ENCODE measurements around the gene TSHZ2. TPM values are rescaled to one million over a fixed set of nuclear protein-coding genes. Genes with fewer than 3 reads are reported as not detected.

Gene TSHZ2
- total RNA-seq, 2 experiments from 2014 or later: 8.1 to 9.2 TPM

GRCh38 chr20:53284256-53284655 is 312.1 kb downstream of the TSHZ2 start:
- ChIA-PET CTCF (interaction anchor here (1.3 kb wide), 1 partner anchor 11 kb away, joined by 3 read pairs; no protein-coding TSS in a partner anchor), POLR2A (no interaction called here)
- H3K27ac Mint-ChIP-seq: no peak overlapping the region
- H3K36me3 Mint-ChIP-seq (ENCODE audit: low read depth): no peaks in the 10 kb centered on the region
- no peaks in the 10 kb centered on the region for H3K4me1 Mint-ChIP-seq
- no peaks in the 10 kb centered on the region for H3K9me3 Mint-ChIP-seq
- DNase-seq: no peak
- no peaks in the 10 kb centered on the region for H3K27me3 Mint-ChIP-seq
- no peak overlapping the region for H3K4me3 Mint-ChIP-seq

- Mint-ChIP-seq H3K9me3 (no peaks in the 10 kb centered on the region), H3K27me3 (no peaks in the 10 kb centered on the region), H3K27ac (no peak overlapping the region), H3K36me3 (ENCODE audit: low read depth) (no peaks in the 10 kb centered on the region), H3K4me3 (no peak overlapping the region), H3K4me1 (no peaks in the 10 kb centered on the region)
- POLR2A ChIA-PET: no interaction called here
- no peak for DNase-seq
- CTCF ChIA-PET: no interaction called here
These were observed 312.5 kb downstream of the TSHZ2 start for GRCh38 chr20:53284696-53285095.

GRCh38 chr20:53287357-53288042 is 315.3 kb downstream of the TSHZ2 start:
- H3K27ac Mint-ChIP-seq: no peak overlapping the region
- H3K27me3 Mint-ChIP-seq: no peaks in the 10 kb centered on the region
- no peak for DNase-seq
- H3K4me1 Mint-ChIP-seq: no peaks in the 10 kb centered on the region
- ChIA-PET CTCF (interaction anchor here (0.7 kb wide), 1 partner anchor 845 kb away, joined by 3 read pairs; no protein-coding TSS in a partner anchor), POLR2A (no interaction called here)
- no peaks in the 10 kb centered on the region for H3K9me3 Mint-ChIP-seq
- no peak overlapping the region for H3K4me3 Mint-ChIP-seq
- no peaks in the 10 kb centered on the region for H3K36me3 Mint-ChIP-seq (ENCODE audit: low read depth)

- Mint-ChIP-seq H3K36me3 (ENCODE audit: low read depth) (no peaks in the 10 kb centered on the region), H3K27ac (no peak overlapping the region), H3K27me3 (no peaks in the 10 kb centered on the region), H3K4me3 (no peak overlapping the region), H3K9me3 (no peaks in the 10 kb centered on the region), H3K4me1 (no peaks in the 10 kb centered on the region)
- no peak for DNase-seq
- ChIA-PET POLR2A (no interaction called here), CTCF (interaction anchor here (0.6 kb wide), 1 partner anchor 146 kb away, joined by 3 read pairs; no protein-coding TSS in a partner anchor)
These were observed 319.4 kb downstream of the TSHZ2 start for GRCh38 chr20:53291548-53291947.

DNA sequence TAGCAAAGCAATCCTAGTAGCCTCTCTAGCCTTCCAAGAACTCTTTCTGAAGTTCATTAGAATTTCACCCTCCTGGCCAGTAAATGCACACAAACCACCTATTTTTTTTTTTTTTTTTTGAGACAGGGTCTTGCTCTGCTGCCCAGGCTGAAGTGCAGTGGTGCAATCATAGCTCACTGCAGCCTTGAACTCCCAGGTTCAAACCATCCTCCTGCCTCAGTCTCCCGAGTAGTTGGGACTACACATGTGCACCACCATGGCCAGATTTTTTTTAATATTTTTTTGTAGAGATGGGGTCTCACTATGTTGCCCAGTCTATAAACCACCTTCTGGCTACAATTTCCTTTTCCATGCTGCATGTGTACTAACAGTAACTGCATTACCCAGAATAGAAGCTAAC is 320.2 kb downstream of the TSHZ2 start:
- Mint-ChIP-seq H3K27me3 (no peaks in the 10 kb centered on the region), H3K9me3 (no peaks in the 10 kb centered on the region), H3K4me3 (no peak overlapping the region), H3K4me1 (no peaks in the 10 kb centered on the region), H3K36me3 (ENCODE audit: low read depth) (no peaks in the 10 kb centered on the region), H3K27ac (no peak overlapping the region)
- POLR2A ChIA-PET: no interaction called here
- no peak for DNase-seq
- CTCF ChIA-PET: no interaction called here

DNA sequence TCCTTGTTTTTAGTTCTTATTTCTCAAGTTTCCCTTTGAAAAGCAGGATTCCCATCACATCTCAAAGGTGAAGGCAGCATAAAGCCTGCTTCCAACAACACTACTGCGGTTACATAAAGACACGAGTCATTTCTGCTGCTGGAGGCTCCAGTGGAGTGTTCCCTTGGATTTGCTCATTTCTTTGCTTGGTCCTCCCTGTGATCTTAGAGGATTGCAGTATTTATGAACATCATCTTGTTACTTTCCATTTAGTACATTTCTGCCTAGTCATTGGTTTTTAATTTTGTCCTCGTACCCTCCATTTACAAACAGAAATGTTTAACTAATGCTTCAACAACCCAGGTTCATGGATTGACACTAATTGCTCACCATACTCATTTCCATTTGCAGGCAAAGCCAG is 322.6 kb downstream of the TSHZ2 start:
- no peak for DNase-seq
- Mint-ChIP-seq H3K27ac (peak overlapping the region; percentile 16), H3K27me3 (no peaks in the 10 kb centered on the region), H3K36me3 (ENCODE audit: low read depth) (no peaks in the 10 kb centered on the region), H3K9me3 (no peaks in the 10 kb centered on the region), H3K4me3 (no peak overlapping the region), H3K4me1 (no peaks in the 10 kb centered on the region)
- POLR2A ChIA-PET: no interaction called here
- CTCF ChIA-PET: no interaction called here

DNA sequence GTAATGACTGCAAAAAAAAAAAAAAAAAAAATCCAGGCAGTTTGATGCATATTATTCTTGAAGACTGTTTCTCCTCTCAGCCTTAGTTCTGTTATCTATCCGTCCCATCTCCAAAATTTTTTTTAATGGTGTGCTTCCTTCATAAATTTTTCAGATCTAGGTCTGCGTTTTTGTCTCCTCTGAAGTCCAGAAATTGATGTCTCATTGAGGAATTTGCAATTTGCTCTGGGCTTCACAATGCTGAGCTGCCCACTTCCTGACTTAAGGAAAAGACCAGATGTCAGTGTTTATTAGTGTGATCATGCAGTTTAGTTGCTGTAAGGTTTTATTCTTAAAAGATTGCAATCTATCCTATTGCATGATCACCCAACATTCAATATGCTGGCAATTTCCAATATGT is 323.9 kb downstream of the TSHZ2 start:
- CTCF ChIA-PET: interaction anchor here (0.6 to 1.0 kb wide), 2 partner anchors 12 to 17 kb away, joined by 3 read pairs; no protein-coding TSS in a partner anchor
- DNase-seq: no peak
- Mint-ChIP-seq H3K27ac (no peak overlapping the region), H3K27me3 (no peaks in the 10 kb centered on the region), H3K36me3 (ENCODE audit: low read depth) (no peaks in the 10 kb centered on the region), H3K4me3 (no peak overlapping the region), H3K4me1 (no peaks in the 10 kb centered on the region), H3K9me3 (no peaks in the 10 kb centered on the region)
- POLR2A ChIA-PET: no interaction called here

GRCh38 chr20:53296451-53297153 is 324.4 kb downstream of the TSHZ2 start:
- H3K9me3 Mint-ChIP-seq: no peaks in the 10 kb centered on the region
- DNase-seq: no peak
- H3K27me3 Mint-ChIP-seq: no peaks in the 10 kb centered on the region
- no peaks in the 10 kb centered on the region for H3K4me1 Mint-ChIP-seq
- no peak overlapping the region for H3K27ac Mint-ChIP-seq
- H3K4me3 Mint-ChIP-seq: no peak overlapping the region
- ChIA-PET CTCF (interaction anchor here (0.6 kb wide), 2 partner anchors 17 to 231 kb away, joined by 3 to 7 read pairs; no protein-coding TSS in a partner anchor), POLR2A (no interaction called here)
- no peaks in the 10 kb centered on the region for H3K36me3 Mint-ChIP-seq (ENCODE audit: low read depth)

- POLR2A ChIA-PET: no interaction called here
- H3K9me3 Mint-ChIP-seq: no peaks in the 10 kb centered on the region
- H3K27me3 Mint-ChIP-seq: no peaks in the 10 kb centered on the region
- no peak overlapping the region for H3K27ac Mint-ChIP-seq
- no peaks in the 10 kb centered on the region for H3K4me1 Mint-ChIP-seq
- no peak overlapping the region for H3K4me3 Mint-ChIP-seq
- CTCF ChIA-PET: interaction anchor here (0.6 kb wide), 1 partner anchor 232 kb away, joined by 7 read pairs; no protein-coding TSS in a partner anchor
- no peak for DNase-seq
- no peaks in the 10 kb centered on the region for H3K36me3 Mint-ChIP-seq (ENCODE audit: low read depth)
These were observed 325.0 kb downstream of the TSHZ2 start for GRCh38 chr20:53297154-53297529.

DNA sequence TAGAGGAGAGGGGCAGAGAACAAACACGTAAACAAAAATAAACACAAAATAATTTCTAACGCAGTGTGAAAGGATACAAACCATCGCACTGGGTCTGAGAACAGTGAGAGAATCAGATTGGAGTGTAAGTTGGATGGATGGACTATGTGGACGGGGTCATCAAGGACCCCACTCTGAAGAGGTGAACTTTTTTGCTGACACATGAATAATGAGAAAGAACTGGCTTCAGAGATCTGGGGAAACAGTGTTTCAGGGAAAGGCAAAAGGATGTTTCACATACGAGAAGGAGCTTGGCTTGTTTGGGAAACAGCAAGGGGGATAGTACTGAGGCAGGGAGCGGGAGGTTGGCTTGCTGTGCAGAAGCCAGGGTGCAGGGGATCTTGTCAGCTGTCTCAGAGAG is 326.1 kb downstream of the TSHZ2 start:
- H3K27me3 Mint-ChIP-seq: no peaks in the 10 kb centered on the region
- ChIA-PET CTCF (no interaction called here), POLR2A (no interaction called here)
- no peaks in the 10 kb centered on the region for H3K4me1 Mint-ChIP-seq
- no peaks in the 10 kb centered on the region for H3K9me3 Mint-ChIP-seq
- no peak for DNase-seq
- no peaks in the 10 kb centered on the region for H3K36me3 Mint-ChIP-seq (ENCODE audit: low read depth)
- no peak overlapping the region for H3K4me3 Mint-ChIP-seq
- H3K27ac Mint-ChIP-seq: no peak overlapping the region

DNA sequence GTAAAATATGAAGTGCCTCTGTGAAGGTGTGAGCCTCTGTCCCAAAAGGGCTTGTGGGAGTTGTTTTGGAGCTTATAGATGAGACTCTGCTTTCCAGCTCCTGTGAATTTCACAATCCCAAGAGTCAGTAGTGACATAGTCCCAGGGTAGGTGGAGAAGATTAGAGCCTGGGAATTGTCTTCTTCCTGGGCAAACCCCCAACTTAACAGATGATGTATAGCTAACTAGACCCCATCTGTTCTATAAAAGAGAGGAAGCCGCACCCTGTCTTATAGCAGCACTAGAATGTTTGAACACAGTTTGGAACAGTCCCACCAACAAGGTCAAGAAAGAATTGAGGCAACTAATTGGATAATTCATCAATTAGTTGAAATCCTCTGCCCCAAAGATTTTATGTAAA is 326.8 kb downstream of the TSHZ2 start:
- Mint-ChIP-seq H3K27me3 (no peaks in the 10 kb centered on the region), H3K27ac (no peak overlapping the region), H3K9me3 (no peaks in the 10 kb centered on the region), H3K4me3 (no peak overlapping the region), H3K4me1 (no peaks in the 10 kb centered on the region), H3K36me3 (ENCODE audit: low read depth) (no peaks in the 10 kb centered on the region)
- POLR2A ChIA-PET: no interaction called here
- CTCF ChIA-PET: no interaction called here
- no peak for DNase-seq

GRCh38 chr20:53299831-53300230 is 327.7 kb downstream of the TSHZ2 start:
- H3K4me1 Mint-ChIP-seq: no peaks in the 10 kb centered on the region
- CTCF ChIA-PET: no interaction called here
- no peaks in the 10 kb centered on the region for H3K27me3 Mint-ChIP-seq
- no peaks in the 10 kb centered on the region for H3K9me3 Mint-ChIP-seq
- no peak overlapping the region for H3K27ac Mint-ChIP-seq
- no peak for DNase-seq
- POLR2A ChIA-PET: no interaction called here
- H3K36me3 Mint-ChIP-seq (ENCODE audit: low read depth): no peaks in the 10 kb centered on the region
- no peak overlapping the region for H3K4me3 Mint-ChIP-seq

DNA sequence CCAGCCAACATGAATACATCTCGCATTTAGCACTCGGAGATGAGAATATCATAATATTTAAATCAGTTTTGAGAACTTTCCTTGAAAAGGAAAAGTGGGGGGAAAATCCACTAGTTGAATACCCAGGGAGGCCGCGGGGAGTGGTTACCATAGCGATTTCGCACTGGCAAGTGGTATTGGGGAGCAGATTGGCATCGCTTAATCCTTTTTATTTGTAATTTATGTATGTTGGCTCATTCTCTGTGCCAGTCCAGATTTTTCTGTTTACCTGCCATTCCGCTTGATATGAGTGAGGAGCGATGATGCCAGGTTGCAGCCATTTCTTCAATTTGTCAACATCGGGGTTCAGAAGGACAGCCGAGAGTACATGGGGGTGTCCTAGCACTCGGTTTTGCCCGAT is 329.7 kb downstream of the TSHZ2 start:
- DNase-seq: no peak
- no peaks in the 10 kb centered on the region for H3K4me1 Mint-ChIP-seq
- H3K27me3 Mint-ChIP-seq: no peaks in the 10 kb centered on the region
- no peak overlapping the region for H3K4me3 Mint-ChIP-seq
- H3K9me3 Mint-ChIP-seq: no peaks in the 10 kb centered on the region
- ChIA-PET POLR2A (no interaction called here), CTCF (no interaction called here)
- H3K27ac Mint-ChIP-seq: no peak overlapping the region
- no peaks in the 10 kb centered on the region for H3K36me3 Mint-ChIP-seq (ENCODE audit: low read depth)
